Endometrial microvascular endothelial cells (primary cell): Measurements from ENCODE around the gene ABCA4. TPM values are rescaled to one million over a fixed set of nuclear protein-coding genes. Genes with fewer than 3 reads are reported as not detected.

Experiments used
- in situ Hi-C: cut with HindIII; loops from 2 replicates; pipeline ENCODE4 v1.10.0; 2017; ENCODE audit warnings: low sequenced_read_pairs, low pct_unique_long_range_greater_than_20kb; ENCODE audit errors: inconsistent ontology term
- total RNA-seq: library from RNA; depleted of rRNA; stranded (reverse); fragments of >200 nt; gene quantifications from one replicate; pipeline ENCODE4 v1.2.3, GENCODE V29; 2015; ENCODE audit errors: inconsistent ontology term

ABCA4 gene
- total RNA-seq, 1 donor from 2014 or later: 0.09 TPM

DNA sequence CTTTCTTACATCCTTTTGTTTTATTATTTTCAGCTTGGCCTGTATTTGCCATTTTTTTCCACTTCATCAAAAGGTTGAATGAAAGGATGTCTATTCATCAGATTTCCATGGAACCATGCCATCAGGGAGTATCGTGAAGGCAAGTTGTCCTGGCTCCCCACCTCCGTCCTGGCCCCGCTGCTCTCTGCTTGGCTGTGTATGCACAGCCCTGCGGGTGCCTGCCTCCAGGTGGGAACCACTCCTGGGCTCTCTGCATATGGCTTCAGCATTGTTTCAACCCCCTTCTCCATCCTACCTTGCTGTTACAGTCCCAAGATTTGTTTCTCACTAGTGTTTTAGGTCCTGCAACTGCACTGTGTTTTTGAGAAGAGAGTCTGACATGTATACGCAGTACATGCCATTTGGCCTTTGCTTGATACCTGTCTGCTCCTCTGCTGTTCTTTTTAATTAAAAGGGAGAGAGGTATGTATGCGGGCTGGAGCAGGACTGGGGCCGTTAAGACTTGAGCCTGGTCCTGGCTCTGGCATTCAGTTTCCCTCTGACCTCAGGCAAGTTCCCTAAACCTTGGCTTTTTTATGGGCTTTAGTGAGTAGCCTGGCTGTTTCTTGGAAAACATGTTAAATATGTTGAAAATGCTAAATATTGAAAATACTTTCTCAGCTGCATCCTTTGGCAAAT, 141.8 kb downstream of the ABCA4 start:
- in situ Hi-C loops: no loop called here

GRCh38 chr1:93977598-93977945, 143.4 kb downstream of the ABCA4 start:
- in situ Hi-C loops: no loop called here

GRCh38 chr1:93976711-93977597, 144.0 kb downstream of the ABCA4 start:
- in situ Hi-C loops: no loop called here

DNA sequence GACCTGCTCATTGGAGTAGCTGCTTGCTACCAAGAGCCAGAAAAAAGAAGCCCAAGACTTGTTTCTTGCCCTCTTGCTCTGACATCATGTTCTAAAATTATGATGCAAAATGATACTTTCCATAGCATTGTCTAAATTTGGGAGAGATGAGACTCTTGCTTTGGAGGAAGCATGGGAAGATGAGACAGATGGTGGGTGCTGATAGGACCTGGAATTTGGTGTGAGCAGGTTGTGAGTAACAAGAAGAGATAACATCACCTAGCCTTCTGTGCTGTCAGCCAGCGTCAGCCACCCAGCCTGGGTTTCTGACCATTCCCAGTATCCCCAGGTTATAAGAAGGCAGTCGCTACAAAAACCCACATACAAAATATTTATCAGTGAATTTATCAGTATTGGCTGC, 144.7 kb downstream of the ABCA4 start:
- in situ Hi-C loops: no loop called here

DNA sequence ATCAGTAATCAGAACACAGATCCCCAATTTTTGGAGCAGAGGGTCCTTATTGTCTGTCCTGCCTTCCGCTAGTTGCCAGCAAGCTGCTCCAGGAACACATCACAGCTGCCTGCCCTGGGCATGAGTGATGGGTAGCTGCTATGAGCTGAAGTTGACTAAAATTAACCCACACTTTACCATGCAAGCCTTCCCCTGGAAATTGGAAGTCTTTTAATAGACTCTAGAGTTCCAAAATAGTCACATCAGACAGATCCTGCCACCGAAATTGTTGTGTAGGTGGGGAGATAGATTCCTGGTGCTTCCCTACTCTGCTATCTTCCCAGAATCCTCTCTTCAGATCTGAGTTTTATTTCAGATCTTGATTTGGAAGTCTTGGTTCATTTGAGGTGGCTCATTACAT, 148.6 kb downstream of the ABCA4 start:
- in situ Hi-C loops: no loop called here

DNA sequence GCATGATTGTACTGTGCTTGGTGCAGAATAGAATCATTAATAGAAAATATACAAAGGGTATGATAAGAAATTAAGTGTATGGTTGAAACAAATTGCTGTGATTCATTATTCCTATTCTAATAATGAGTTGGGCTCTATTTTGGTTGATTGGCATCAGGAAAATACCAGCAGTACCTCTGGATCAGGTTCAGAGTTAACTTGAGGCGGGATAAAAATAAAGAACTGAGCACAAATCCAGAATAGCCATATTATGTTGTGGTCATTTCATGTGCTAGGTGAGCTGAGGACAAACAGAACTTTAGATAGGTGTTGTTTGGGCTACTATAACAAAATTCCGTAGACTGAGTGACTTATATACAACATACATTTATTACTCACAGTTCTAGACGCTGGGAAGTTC, 151.1 kb downstream of the ABCA4 start:
- in situ Hi-C loops: no loop called here

GRCh38 chr1:93969371-93969770, 151.6 kb downstream of the ABCA4 start:
- in situ Hi-C loops: no loop called here

- in situ Hi-C loops: no loop called here
Observed at GRCh38 chr1:93967306-93967705, 153.6 kb downstream of the ABCA4 start.

DNA sequence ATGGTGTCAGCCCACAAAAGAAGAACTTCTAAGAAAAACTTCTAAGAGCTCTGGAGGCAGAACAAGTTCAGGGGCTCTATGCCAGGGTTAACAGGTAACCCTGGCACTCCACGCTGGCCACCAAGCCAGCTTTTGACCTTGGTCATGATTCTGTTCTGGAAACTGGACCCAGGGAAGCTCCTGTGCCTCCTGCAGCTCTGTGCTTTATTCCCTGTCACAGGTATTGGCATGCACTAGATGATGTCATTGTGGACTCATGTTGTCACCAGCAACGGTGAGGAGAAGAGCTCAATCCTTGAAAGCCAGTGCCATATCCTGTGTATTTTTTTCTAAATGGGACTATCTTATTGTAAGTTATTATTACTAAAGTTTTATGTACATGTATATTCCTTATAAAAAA, 155.1 kb downstream of the ABCA4 start:
- in situ Hi-C loops: no loop called here

GRCh38 chr1:93965256-93965655, 155.7 kb downstream of the ABCA4 start:
- in situ Hi-C loops: no loop called here

GRCh38 chr1:93964777-93965200, 156.2 kb downstream of the ABCA4 start:
- in situ Hi-C loops: no loop called here

DNA sequence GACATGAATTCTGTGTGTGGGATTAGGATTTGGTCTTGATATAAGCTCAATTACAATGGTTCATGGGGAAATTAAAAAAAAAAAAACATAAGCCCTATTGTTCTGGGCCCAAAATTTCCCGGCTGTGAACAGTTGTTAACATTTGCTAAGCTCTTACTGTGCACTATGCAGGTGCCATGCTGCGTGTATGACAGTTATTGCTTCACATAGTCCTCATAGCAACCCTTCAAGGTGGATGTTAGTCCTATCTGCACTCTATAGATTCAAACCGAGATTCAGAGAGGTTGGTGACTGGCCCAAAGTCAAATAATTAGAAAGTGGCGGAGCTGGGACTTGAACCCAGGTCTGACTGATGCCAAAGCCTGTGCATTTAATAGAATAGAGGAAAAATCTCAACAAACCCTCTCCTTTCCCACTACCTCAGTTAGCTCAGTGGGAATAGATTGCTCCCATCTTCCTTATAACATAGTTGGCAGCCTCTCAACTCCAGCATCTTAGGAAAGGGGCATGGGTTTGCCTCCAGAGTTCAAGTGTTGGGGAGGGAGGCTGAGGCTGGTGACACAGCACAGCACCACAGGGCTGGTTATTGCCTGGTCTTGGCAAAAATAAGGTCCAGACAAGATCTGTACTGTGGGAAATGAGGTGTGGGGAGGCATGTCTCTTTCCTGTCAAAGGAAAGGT, 156.7 kb downstream of the ABCA4 start:
- in situ Hi-C loops: no loop called here

- in situ Hi-C loops: no loop called here
Observed at GRCh38 chr1:93963585-93963984, 157.4 kb downstream of the ABCA4 start.

GRCh38 chr1:93961906-93962305, 159.0 kb downstream of the ABCA4 start:
- in situ Hi-C loops: no loop called here

DNA sequence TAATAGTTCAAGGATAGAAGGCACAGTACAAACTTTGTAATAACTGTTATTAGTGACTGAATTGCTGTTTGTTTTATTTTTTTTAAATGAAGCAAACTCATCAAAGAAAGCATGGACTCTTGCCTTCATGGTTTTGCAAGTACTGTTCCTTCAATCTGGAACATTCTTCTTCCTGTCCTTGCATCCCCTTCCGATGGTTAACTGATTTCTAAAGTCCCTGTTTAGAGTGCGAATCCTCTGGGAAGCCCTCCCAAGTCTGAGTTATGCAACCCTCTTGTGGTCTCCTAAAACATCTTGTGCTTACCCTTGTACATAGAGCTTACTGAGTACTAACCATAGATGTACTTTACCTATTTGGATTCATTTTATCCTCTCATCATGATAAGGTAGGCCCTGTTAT, 159.5 kb downstream of the ABCA4 start:
- in situ Hi-C loops: no loop called here

DNA sequence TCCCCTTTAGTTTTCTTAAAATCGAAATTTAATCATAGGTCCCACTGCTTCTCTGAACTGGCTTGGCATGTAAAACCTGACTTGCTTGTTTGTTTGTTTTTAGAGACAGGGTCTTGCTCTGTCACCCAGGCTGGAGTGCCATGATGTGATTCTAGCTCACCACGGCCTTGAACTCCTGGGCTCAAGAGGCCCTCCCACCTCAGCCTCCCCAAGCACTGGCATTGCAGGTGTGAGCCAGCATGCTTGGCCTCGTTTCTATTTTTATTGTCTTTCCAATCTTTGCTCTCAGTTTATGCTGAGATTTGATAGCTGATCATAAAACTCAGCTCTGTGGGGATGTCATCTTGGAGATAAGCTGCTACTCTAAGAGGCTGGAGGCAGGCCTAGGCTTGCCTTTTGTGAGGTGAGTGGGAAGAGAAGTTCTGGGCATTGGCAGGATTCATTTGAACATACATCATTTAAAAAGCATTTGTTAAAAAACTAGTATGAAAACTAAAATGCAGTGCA, 160.3 kb downstream of the ABCA4 start:
- in situ Hi-C loops: no loop called here

DNA sequence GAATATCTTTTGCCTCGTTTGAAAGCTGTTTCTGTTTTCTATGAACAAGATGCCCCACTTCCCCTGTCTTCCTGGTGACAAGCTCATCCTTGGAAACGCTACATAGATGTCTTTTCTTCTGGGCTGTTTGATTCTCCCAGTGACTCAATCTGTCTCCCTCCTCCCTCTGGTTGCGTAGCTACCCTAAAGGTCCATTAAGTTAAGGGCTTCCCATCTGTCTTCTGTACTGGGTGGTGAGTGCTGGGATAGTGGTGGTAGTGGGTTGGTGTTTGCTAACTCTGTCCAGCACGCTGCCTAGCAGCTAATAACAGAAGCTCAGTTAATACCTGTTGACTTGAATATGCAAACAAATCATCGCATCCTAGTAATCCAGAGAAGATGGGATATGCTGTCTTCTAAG, 161.5 kb downstream of the ABCA4 start:
- in situ Hi-C loops: no loop called here

DNA sequence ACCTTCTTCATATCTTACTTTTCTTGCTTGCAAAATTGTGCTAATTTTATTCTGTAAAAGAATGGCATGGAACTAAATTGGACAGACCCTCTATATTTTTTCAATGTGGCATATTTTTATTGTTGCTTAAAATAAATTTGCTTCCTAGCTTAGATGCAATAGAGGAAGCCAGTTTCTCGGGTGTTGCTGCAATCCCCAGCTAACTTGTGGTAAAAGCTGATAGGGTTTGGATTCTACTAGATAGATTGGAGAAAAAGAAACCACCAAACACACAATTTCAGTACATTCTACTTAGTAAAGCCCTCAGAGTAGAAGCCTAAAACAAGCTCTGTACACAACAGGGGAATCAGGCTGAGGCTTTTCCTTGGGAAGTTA, 162.2 kb downstream of the ABCA4 start:
- in situ Hi-C loops: no loop called here

GRCh38 chr1:93958032-93958725, 162.8 kb downstream of the ABCA4 start:
- in situ Hi-C loops: no loop called here
